ENCODE results near the gene CMPK1.

DNA sequence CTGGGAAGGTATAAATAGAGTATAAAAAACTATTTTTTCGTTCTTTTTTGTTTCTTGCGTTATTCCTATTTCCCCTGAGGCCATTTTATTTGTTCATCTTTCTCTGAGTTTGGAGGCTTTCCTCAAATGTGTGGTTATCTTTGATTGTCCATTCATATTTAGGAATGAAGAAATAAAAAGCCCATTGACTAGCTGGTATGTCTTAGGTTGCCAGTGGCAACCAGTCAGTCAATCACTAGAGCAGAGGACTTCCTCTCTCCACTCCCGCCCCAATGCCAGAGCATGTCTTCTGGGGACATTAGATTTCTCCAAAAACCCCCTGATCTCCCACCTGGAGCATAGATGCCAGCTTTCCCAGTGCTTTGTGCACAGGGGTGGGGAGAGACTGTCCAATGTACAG, 61.8 kb downstream of the CMPK1 start:
- TF ChIP-seq, protein P1, sequence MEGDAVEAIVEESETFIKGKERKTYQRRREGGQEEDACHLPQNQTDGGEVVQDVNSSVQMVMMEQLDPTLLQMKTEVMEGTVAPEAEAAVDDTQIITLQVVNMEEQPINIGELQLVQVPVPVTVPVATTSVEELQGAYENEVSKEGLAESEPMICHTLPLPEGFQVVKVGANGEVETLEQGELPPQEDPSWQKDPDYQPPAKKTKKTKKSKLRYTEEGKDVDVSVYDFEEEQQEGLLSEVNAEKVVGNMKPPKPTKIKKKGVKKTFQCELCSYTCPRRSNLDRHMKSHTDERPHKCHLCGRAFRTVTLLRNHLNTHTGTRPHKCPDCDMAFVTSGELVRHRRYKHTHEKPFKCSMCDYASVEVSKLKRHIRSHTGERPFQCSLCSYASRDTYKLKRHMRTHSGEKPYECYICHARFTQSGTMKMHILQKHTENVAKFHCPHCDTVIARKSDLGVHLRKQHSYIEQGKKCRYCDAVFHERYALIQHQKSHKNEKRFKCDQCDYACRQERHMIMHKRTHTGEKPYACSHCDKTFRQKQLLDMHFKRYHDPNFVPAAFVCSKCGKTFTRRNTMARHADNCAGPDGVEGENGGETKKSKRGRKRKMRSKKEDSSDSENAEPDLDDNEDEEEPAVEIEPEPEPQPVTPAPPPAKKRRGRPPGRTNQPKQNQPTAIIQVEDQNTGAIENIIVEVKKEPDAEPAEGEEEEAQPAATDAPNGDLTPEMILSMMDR (conservative IDR thresholded peaks at IDR 0.05), result no peak
- TF ChIP-seq EZH2 (IDR thresholded peaks at IDR 0.05; ENCODE audit: low read depth), result no peak

Data from PC-9 (cell line).